GM18505 (cell line): ENCODE measurements around the gene DHX15.

ENCODE experiments used
- ATAC-seq: cut with Tn5 transposase; IDR thresholded peaks from one replicate; pipeline ENCODE4 v1.9.1; 2021; ENCODE audit not compliant: unreplicated experiment
- POLR2A ChIP-seq: IDR thresholded peaks from 4 replicates; pipeline ENCODE4 v1.6.1; 2011; ENCODE audit warnings: borderline replicate concordance; ENCODE audit not compliant: insufficient read depth, insufficient read length; ENCODE audit errors: extremely low read depth

DHX15 gene

GRCh38 chr4:24569662-24570061 is 14.7 kb downstream of the DHX15 start:
- ATAC-seq, result no peak
- no peak for TF ChIP-seq POLR2A

GRCh38 chr4:24568425-24568824 is 15.9 kb downstream of the DHX15 start:
- no peak for TF ChIP-seq POLR2A
- ATAC-seq, result no peak

- ATAC-seq, result no peak
- no peak for TF ChIP-seq POLR2A
Observed at GRCh38 chr4:24565054-24565453, 19.3 kb downstream of the DHX15 start.

GRCh38 chr4:24564488-24564887 is 19.9 kb downstream of the DHX15 start:
- ATAC-seq, result no peak
- no peak for TF ChIP-seq POLR2A

- no peak for ATAC-seq
- no peak for TF ChIP-seq POLR2A
Observed at GRCh38 chr4:24561438-24562139, 22.8 kb downstream of the DHX15 start.

- TF ChIP-seq POLR2A, result no peak
- no peak for ATAC-seq
Observed at GRCh38 chr4:24560868-24561368, 23.4 kb downstream of the DHX15 start.

- no peak for ATAC-seq
- no peak for TF ChIP-seq POLR2A
Observed at GRCh38 chr4:24559889-24560288, 24.5 kb downstream of the DHX15 start.

GRCh38 chr4:24559032-24559821 is 25.1 kb downstream of the DHX15 start:
- TF ChIP-seq POLR2A, result no peak
- ATAC-seq, result no peak

GRCh38 chr4:24557026-24558025 is 27.0 kb downstream of the DHX15 start:
- no peak for ATAC-seq
- no peak for TF ChIP-seq POLR2A

GRCh38 chr4:24551492-24552289 is 32.7 kb downstream of the DHX15 start:
- TF ChIP-seq POLR2A, result no peak
- no peak for ATAC-seq

- ATAC-seq, result no peak
- TF ChIP-seq POLR2A, result no peak
Observed at GRCh38 chr4:24550441-24551175, 33.7 kb downstream of the DHX15 start.

GRCh38 chr4:24547979-24548378 is 36.4 kb downstream of the DHX15 start:
- no peak for ATAC-seq
- TF ChIP-seq POLR2A, result no peak

- no peak for ATAC-seq
- TF ChIP-seq POLR2A, result no peak
Observed at GRCh38 chr4:24544208-24544988, 40.0 kb downstream of the DHX15 start.
